GM10266 (cell line): ENCODE data around the gene ESM1.
"Not testable (repeated sequence)": the region's sequence is repeated elsewhere in the genome, so short reads cannot be mapped to it uniquely, and the experiment has no call there.

Source experiments
- DNase-seq: peaks from one replicate; pipeline ENCODE4 v3.0.0; 2012; ENCODE audit errors: extremely low spot score
- CTCF ChIP-seq: IDR thresholded peaks from 2 replicates; pipeline ENCODE4 v1.5.1; 2012; ENCODE audit warnings: mild to moderate bottlenecking, low read depth; ENCODE audit not compliant: control insufficient read depth, insufficient read depth; ENCODE audit errors: missing control alignments

The ESM1 gene

GRCh38 chr5:55021821-55022220 is 36.4 kb upstream of the ESM1 start:
- TF ChIP-seq CTCF: no peak
- DNase-seq: no peak

GRCh38 chr5:55021410-55021809 is 36.0 kb upstream of the ESM1 start:
- DNase-seq: no peak
- no peak for TF ChIP-seq CTCF

- DNase-seq: not testable (repeated sequence)
These were observed 24.8 kb upstream of the ESM1 start for GRCh38 chr5:55010149-55010548.

- TF ChIP-seq CTCF: no peak
- no peak for DNase-seq
These were observed 19.3 kb upstream of the ESM1 start for GRCh38 chr5:55004729-55005128.

GRCh38 chr5:55003432-55004065 is 18.2 kb upstream of the ESM1 start:
- TF ChIP-seq CTCF: no peak
- no peak for DNase-seq

GRCh38 chr5:55002166-55002565 is 16.8 kb upstream of the ESM1 start:
- not testable (repeated sequence) for DNase-seq

- DNase-seq: no peak
- TF ChIP-seq CTCF: no peak
These were observed 11.7 kb upstream of the ESM1 start for GRCh38 chr5:54997081-54997480.

GRCh38 chr5:54996466-54996865 is 11.1 kb upstream of the ESM1 start:
- no peak for TF ChIP-seq CTCF
- no peak for DNase-seq
